Stomach (tissue), 9 donors: ENCODE data around the gene KIF4A. TPM values are rescaled to one million over a fixed set of nuclear protein-coding genes. Genes with fewer than 3 reads are reported as not detected.
"Not testable (repeated sequence)": the region's sequence is repeated elsewhere in the genome, so short reads cannot be mapped to it uniquely, and the experiment has no call there.

ENCODE experiments used
- DNase-seq, 2 donors: peaks; one replicate each; pipeline versions ENCODE4 v3.0.0 to v3.0.0-alpha.2; 2013 to 2019
- H3K27ac ChIP-seq, 5 donors: fragments of 200-600 bp in 4 of 5; sonication (generic) in 4 of 5; one replicate each; pipeline ENCODE4 v1.5.1; 2013 to 2019; ENCODE audit warnings: mild to moderate bottlenecking in 1 of 5, moderate library complexity in 1 of 5
- H3K27me3 ChIP-seq, 3 donors: fragments of 200-600 bp; sonication (generic); one replicate each; pipeline ENCODE4 v1.5.1; 2017 to 2019; ENCODE audit warnings: mixed run types in 1 of 3
- H3K36me3 ChIP-seq, 4 donors: fragments of 200-600 bp; sonication (generic); 1 replicate in 3 of 4; 2 replicates in 1 of 4; pipeline ENCODE4 v1.5.1; 2016 to 2019
- H3K4me1 ChIP-seq, 4 donors: fragments of 200-600 bp; sonication (generic); one replicate each; pipeline ENCODE4 v1.5.1; 2016 to 2019
- H3K4me3 ChIP-seq, 4 donors: fragments of 200-600 bp; sonication (generic) in 3 of 4; one replicate each; pipeline ENCODE4 v1.5.1; 2016 to 2019; ENCODE audit warnings: mild to moderate bottlenecking in 1 of 4
- H3K9me3 ChIP-seq, 4 donors: fragments of 200-600 bp; sonication (generic); one replicate each; pipeline ENCODE4 v1.5.1; 2016 to 2019
- CTCF ChIP-seq, 7 experiments: fragments of 450-650 bp in 4 of 7; fragments of 200-600 bp in 3 of 7; sonication (generic) in 3 of 7; IDR thresholded peaks; one replicate each; pipeline ENCODE4 v1.5.1; 2016 to 2019; ENCODE audit warnings: antibody characterized with exemption in 7 of 7, control low read depth in 2 of 7, mild to moderate bottlenecking in 1 of 7
- EP300 ChIP-seq: sonication (generic); formaldehyde crosslinking; IDR thresholded peaks from one replicate; pipeline ENCODE4 v1.6.1; 2017; ENCODE audit warnings: antibody characterized with exemption
- POLR2A ChIP-seq, 4 donors: fragments of 450-650 bp; IDR thresholded peaks; one replicate each; pipeline ENCODE4 v1.6.1; 2016; ENCODE audit warnings: antibody characterized with exemption in 4 of 4, control low read depth in 2 of 4, mild to moderate bottlenecking in 1 of 4, moderate library complexity in 1 of 4
- POLR2AphosphoS5 ChIP-seq, 3 donors: sonication (generic); formaldehyde crosslinking; IDR thresholded peaks; one replicate each; pipeline ENCODE4 v1.6.1; 2016; ENCODE audit warnings: antibody characterized with exemption in 3 of 3
- WGBS, 5 donors: extraction: QIAGEN DNeasy Blood & Tissue Kit in 3 of 5; methylation state at CpG; one replicate each; pipeline versions ENCODE4 v1.1.5 to v1.1.7; 2013 to 2018; 5-methylcytosine and 5-hydroxymethylcytosine counted together
- intact Hi-C: fragments of 100-400 bp; cut with DNase I; formaldehyde crosslinking; loops from one replicate; pipeline ENCODE4 v1.15.1; 2023; ENCODE audit warnings: low total_unique reads
- polyA plus RNA-seq, 3 donors: library from polyadenylated mRNA; stranded (reverse); fragments of 200-250 nt; gene quantifications; one replicate each; pipeline ENCODE4 v1.2.3, GENCODE V29; 2013
- total RNA-seq, 5 donors: library from RNA; depleted of rRNA; stranded (reverse); fragments of >200 nt; gene quantifications; one replicate each; pipeline versions ENCODE4 v1.1.0 to v1.2.3, GENCODE V29; 2014 to 2016
- donor health status: healthy with polysubstance abuse.
- donor health status: Bipolar disorder and iron deficiency.
- donor health status: healthy.

Gene KIF4A
- total and polyA plus RNA-seq, 8 donors, result 0.31 to 26.9 (median 2.0) TPM; not detected in 1

DNA sequence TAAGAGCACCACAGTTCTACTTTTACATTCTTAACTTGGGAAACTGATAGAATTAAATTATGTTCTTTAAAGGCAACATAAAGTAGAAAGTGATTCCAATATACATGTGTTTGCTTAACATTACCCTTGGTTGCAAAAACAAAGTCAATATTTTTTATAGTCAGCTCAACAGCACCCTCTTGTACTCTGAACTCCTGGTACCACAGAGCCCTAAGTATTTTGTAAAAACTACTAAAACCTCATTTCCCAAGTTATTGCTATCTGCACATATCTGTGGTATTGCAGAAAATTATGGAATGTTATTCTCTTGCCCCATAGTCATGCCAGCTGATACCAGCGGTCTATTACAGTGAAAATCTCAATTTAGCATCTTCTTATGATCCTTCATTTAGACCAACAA, 2.9 kb downstream of the KIF4A start:
- Histone ChIP-seq H3K27me3 (no peaks in the 10 kb centered on the region), H3K36me3 (peaks cover 0 to 4% (median 2%) of the 10 kb centered on the region in 4 donors), H3K9me3 (peaks cover 0 to 6% (median 0%) of the 10 kb centered on the region in 4 donors), H3K27ac (no peak overlapping the region), H3K4me3 (no peak overlapping the region), H3K4me1 (peaks cover 0 to 12% (median 9%) of the 10 kb centered on the region in 4 donors)
- TF ChIP-seq POLR2AphosphoS5 (IDR thresholded peaks at IDR 0.05) (no peak), CTCF (IDR thresholded peaks at IDR 0.05) (no peak), POLR2A (IDR thresholded peaks at IDR 0.05) (no peak), EP300 (no peak)
- DNase-seq, result no peak
- intact Hi-C loops, result no loop called here
- 0 to 2% (median 0%) methylated on average over 1 of the region's 1 CpG for WGBS, 5 donors

- intact Hi-C loops, result no loop called here
- TF ChIP-seq CTCF (IDR thresholded peaks at IDR 0.05) (no peak), POLR2A (IDR thresholded peaks at IDR 0.05) (no peak), EP300 (no peak), POLR2AphosphoS5 (IDR thresholded peaks at IDR 0.05) (no peak)
- 78 to 96% (median 91%) methylated on average over 5 of the region's 5 CpGs for WGBS, 5 donors
Observed at GRCh38 chrX:70293621-70294020, 3.7 kb downstream of the KIF4A start.

DNA sequence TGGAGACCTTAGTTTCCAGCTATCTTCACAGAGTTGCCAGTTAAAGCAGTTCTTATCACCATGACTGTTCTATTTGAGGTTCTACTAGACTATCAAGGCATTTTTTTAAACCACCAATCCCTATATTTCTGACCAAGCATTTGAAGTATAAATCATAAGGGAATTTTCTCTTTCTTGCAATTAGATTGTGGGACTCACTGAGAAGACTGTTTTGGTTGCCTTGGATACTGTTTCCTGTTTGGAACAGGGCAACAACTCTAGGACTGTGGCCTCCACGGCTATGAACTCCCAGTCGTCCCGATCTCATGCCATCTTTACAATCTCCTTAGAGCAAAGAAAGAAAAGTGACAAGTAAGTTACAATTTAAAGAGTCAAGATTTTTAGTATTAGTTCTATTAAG, 11.8 kb downstream of the KIF4A start:
- DNase-seq, result no peak
- Histone ChIP-seq H3K27ac (no peak overlapping the region), H3K9me3 (no peaks in the 10 kb centered on the region), H3K36me3 (no peaks in the 10 kb centered on the region), H3K27me3 (no peaks in the 10 kb centered on the region), H3K4me1 (no peaks in the 10 kb centered on the region), H3K4me3 (no peak overlapping the region)
- TF ChIP-seq POLR2A (IDR thresholded peaks at IDR 0.05), result no peak
- intact Hi-C loops, result no loop called here
- 50 to 73% (median 64%) methylated on average over 3 of the region's 3 CpGs for WGBS, 5 donors

More at GRCh38 chrX:70293621-70294020, 3.7 kb downstream of the KIF4A start:
- Histone ChIP-seq H3K4me3 (no peak overlapping the region), H3K27ac (no peak overlapping the region), H3K27me3 (no peaks in the 10 kb centered on the region), H3K36me3 (no peaks in the 10 kb centered on the region), H3K4me1 (peaks cover 0 to 12% (median 9%) of the 10 kb centered on the region in 4 donors), H3K9me3 (peaks cover 0 to 6% (median 0%) of the 10 kb centered on the region in 4 donors)
- DNase-seq, result no peak

GRCh38 chrX:70313503-70313902, 23.6 kb downstream of the KIF4A start:
- 86 to 96% (median 88%) methylated on average over 1 of the region's 1 CpG for WGBS, 5 donors
- TF ChIP-seq CTCF (IDR thresholded peaks at IDR 0.05) (no peak), EP300 (no peak), POLR2A (IDR thresholded peaks at IDR 0.05) (no peak), POLR2AphosphoS5 (IDR thresholded peaks at IDR 0.05) (no peak)

DNA sequence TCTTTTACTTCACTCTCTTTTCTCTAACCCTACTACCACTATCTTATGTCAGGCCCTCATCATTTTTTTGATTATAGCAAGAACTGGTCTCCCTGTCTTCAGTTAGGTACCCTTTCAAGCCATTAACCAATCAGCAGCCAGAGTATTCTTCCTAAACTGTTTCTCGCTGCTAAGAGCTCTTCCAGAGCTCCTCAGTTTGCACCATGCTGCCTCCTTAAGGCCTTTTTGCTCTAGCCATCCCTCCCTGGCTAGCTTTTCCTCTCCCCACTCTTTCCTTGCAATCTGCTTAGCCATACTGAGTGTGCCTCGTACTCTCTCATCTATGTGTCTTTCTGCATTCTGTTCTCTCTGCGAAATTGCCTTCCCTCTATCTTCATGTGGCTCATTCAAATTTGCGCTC, 32.9 kb downstream of the KIF4A start:
- H3K9me3 ChIP-seq, result no peaks in the 10 kb centered on the region
- intact Hi-C loops, result no loop called here
- no peak for TF ChIP-seq EP300
- no peak for TF ChIP-seq CTCF (IDR thresholded peaks at IDR 0.05)
- TF ChIP-seq POLR2A (IDR thresholded peaks at IDR 0.05), result no peak
- TF ChIP-seq POLR2AphosphoS5 (IDR thresholded peaks at IDR 0.05), result no peak
- H3K4me1 ChIP-seq, result no peaks in the 10 kb centered on the region
- no peak overlapping the region for H3K4me3 ChIP-seq
- H3K27me3 ChIP-seq, result peaks cover 0 to 3% (median 0%) of the 10 kb centered on the region in 3 donors
- 75 to 98% (median 94%) methylated on average over 4 of the region's 4 CpGs for WGBS, 5 donors
- H3K36me3 ChIP-seq, result no peaks in the 10 kb centered on the region
- no peak overlapping the region for H3K27ac ChIP-seq
- DNase-seq, result no peak

More at GRCh38 chrX:70313503-70313902, 23.6 kb downstream of the KIF4A start:
- Histone ChIP-seq H3K9me3 (peaks cover 0 to 14% (median 2%) of the 10 kb centered on the region in 4 donors), H3K4me3 (no peak overlapping the region), H3K4me1 (no peaks in the 10 kb centered on the region), H3K27me3 (no peaks in the 10 kb centered on the region), H3K36me3 (no peaks in the 10 kb centered on the region), H3K27ac (no peak overlapping the region)
- intact Hi-C loops, result no loop called here
- no peak for DNase-seq

DNA sequence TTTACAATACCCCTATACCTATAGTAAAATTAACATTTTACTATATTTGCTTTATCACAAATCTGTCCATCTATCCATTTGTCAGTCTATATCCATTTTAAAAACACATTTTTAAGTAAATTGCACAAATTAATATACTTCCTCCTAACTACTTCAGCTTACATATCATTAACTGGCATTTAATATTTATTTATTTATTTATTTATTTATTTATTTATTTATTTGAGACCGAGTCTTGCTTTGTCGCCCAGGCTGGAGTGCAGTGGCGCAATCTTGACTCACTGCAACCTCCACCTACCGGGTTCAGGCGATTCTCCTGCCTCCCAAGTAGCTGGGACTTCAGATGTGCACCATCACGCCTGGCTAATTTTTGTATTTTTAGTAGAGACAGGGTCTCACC, 33.7 kb downstream of the KIF4A start:
- H3K4me1 ChIP-seq, H3K27me3 ChIP-seq, intact Hi-C loops, H3K9me3 ChIP-seq, DNase-seq, H3K4me3 ChIP-seq, H3K36me3 ChIP-seq, H3K27ac ChIP-seq: not testable (repeated sequence)
- 86 to 100% (median 98%) methylated on average over 6 of the region's 6 CpGs for WGBS, 5 donors
